GM18909 (cell line): ENCODE data around the gene EVA1C.
"Not testable (repeated sequence)": the region's sequence is repeated elsewhere in the genome, so short reads cannot be mapped to it uniquely, and the experiment has no call there.

Experiments used
- ATAC-seq: cut with Tn5 transposase; IDR thresholded peaks from one replicate; pipeline ENCODE4 v1.9.1; 2021; ENCODE audit warnings: mild to moderate bottlenecking; ENCODE audit not compliant: unreplicated experiment, poor library complexity

EVA1C gene

GRCh38 chr21:32549886-32550285 is 137.4 kb downstream of the EVA1C start:
- no peak for ATAC-seq

GRCh38 chr21:32554832-32555638 is 142.5 kb downstream of the EVA1C start:
- no peak for ATAC-seq

- ATAC-seq: no peak
Measured at GRCh38 chr21:32558106-32558505, 145.6 kb downstream of the EVA1C start.

DNA sequence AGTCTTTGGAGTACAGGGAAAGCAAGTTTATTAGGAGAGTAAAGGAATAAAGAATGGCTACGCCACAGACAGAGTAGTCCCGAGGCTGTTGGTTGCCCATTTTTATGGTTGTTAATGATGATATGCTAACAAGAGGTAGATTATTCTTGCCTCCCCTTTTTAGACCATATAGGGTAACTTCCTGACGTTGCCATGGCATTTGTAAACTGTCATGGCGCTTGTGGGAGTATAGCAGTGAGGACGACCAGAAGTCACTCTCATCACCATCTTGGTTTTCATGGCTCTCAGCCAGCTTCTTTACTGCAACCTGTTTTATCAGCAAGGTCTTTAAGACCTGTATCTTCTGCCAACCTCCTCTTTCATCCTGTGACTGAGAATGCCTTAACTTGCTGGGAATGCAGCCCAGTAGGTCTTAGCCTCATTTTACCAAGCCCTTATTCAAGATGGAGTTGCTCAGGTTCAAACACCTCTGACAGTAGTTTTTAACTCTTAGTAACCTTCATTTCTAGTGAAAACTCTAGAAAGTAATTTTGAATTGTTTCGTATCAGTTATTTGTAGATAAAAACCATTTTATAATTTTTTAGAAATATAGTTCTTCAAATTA is 146.6 kb downstream of the EVA1C start:
- no peak for ATAC-seq

DNA sequence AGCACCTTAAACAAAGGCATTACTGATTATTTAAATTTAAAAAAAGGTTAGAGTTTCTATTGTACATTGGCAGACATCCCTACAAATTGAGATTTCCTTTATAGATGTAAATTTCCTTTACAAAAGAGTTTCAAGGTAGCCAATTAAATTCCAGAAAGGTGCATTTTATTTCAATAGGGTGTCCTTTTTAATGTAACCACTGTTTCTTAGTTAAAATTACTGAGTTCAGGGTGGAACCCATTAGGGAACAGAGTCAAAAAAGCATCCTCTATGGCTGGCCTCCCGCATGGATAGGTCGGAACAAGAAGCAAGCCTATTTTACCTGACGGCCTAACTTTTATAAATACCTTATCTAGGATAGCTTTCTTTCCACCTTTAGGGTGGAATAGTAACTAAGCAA is 148.4 kb downstream of the EVA1C start:
- no peak for ATAC-seq

GRCh38 chr21:32561476-32561875 is 149.0 kb downstream of the EVA1C start:
- not testable (repeated sequence) for ATAC-seq

- no peak for ATAC-seq
Measured at GRCh38 chr21:32562426-32562825, 149.9 kb downstream of the EVA1C start.

GRCh38 chr21:32562915-32563314 is 150.4 kb downstream of the EVA1C start:
- no peak for ATAC-seq
